Left ventricle myocardium inferior (tissue), 1 donor: Measurements from ENCODE around the gene CALHM5. TPM values are rescaled to one million over a fixed set of nuclear protein-coding genes. Genes with fewer than 3 reads are reported as not detected.

Source experiments
- DNase-seq: peaks from one replicate; pipeline ENCODE4 v3.0.0-alpha.2; 2020
- H3K27ac ChIP-seq: fragments of 200-600 bp; replicated peaks from 2 replicates; pipeline ENCODE4 v1.8.0; 2021
- H3K27me3 ChIP-seq: fragments of 200-600 bp; 2 replicates; pipeline ENCODE4 v1.8.0; 2021; ENCODE audit warnings: low read depth
- H3K36me3 ChIP-seq: fragments of 200-600 bp; 2 replicates; pipeline ENCODE4 v1.8.0; 2021
- H3K4me1 ChIP-seq: fragments of 200-600 bp; 2 replicates; pipeline ENCODE4 v1.8.0; 2021
- H3K4me3 ChIP-seq: fragments of 200-600 bp; 2 replicates; pipeline ENCODE4 v1.8.0; 2021; ENCODE audit warnings: mild to moderate bottlenecking, moderate library complexity
- H3K9me3 ChIP-seq: fragments of 200-600 bp; replicated peaks from 2 replicates; pipeline ENCODE4 v1.8.0; 2021
- intact Hi-C: fragments of 100-400 bp; cut with micrococcal nuclease; formaldehyde crosslinking; loops from one replicate; pipeline ENCODE4 v1.11.0; 2022
- total RNA-seq: library from RNA; stranded (reverse); fragmentation: NEBNext Ultra II Directional; extraction: Animal tissue kit (Norgen Biotek cat#: 25700); gene quantifications from one replicate; pipeline ENCODE4 v1.2.1, GENCODE V29; 2021
- TF ChIP-seq, protein P1 (sequence below): fragments of 200-600 bp; IDR thresholded peaks from 2 replicates; pipeline ENCODE4 v1.8.0; 2021; ENCODE audit warnings: antibody characterized with exemption, mild to moderate bottlenecking, borderline replicate concordance
- donor health status: DM: no; HTN: yes; CAD: no; lungs with severe emphysema.

Gene CALHM5
- total RNA-seq, 1 donor from 2014 or later = 2.1 TPM

DNA sequence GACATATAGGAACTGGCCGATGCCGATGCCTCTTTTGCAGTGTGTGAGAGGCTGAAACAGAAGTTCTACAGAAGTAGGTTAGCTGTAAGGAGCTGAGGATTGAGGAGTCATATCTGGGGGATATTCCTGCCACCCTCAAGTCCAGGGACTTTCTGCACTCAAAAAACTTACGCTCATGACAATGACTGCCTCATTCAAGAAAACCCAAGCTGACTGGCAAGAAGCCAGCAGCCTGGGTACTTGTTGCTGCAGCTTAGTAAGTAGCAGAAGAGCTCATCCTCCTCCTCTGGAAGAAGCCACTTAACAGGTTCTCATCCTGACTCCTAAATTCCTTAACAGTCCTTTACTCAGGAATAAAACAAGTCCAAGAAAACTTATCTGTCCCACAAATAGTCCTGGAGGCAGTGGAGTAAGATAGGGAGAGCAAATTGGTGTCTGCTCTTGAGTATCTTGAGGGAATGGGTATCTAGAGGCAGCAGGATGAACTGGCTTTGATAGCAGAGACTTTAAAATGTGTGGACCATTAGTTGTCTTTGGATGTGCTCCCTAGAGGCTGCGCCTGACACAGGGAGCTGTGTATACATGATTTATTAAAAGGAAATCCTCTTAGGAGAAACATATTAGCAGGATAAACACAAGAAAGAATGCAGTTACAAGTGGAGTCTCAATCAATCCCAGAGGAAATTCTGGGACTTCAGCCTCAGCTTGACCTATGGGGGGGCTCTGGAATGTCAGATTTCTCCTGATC is 7.4 kb downstream of the CALHM5 start:
- intact Hi-C loops = no loop called here
- Histone ChIP-seq H3K36me3 (peaks cover 21% of the 10 kb centered on the region), H3K9me3 (no peaks in the 10 kb centered on the region), H3K27ac (no peak overlapping the region), H3K4me1 (peaks cover 14% of the 10 kb centered on the region), H3K27me3 (no peaks in the 10 kb centered on the region), H3K4me3 (no peak overlapping the region)
- DNase-seq = no peak
- TF ChIP-seq, protein P1, sequence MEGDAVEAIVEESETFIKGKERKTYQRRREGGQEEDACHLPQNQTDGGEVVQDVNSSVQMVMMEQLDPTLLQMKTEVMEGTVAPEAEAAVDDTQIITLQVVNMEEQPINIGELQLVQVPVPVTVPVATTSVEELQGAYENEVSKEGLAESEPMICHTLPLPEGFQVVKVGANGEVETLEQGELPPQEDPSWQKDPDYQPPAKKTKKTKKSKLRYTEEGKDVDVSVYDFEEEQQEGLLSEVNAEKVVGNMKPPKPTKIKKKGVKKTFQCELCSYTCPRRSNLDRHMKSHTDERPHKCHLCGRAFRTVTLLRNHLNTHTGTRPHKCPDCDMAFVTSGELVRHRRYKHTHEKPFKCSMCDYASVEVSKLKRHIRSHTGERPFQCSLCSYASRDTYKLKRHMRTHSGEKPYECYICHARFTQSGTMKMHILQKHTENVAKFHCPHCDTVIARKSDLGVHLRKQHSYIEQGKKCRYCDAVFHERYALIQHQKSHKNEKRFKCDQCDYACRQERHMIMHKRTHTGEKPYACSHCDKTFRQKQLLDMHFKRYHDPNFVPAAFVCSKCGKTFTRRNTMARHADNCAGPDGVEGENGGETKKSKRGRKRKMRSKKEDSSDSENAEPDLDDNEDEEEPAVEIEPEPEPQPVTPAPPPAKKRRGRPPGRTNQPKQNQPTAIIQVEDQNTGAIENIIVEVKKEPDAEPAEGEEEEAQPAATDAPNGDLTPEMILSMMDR = no peak

DNA sequence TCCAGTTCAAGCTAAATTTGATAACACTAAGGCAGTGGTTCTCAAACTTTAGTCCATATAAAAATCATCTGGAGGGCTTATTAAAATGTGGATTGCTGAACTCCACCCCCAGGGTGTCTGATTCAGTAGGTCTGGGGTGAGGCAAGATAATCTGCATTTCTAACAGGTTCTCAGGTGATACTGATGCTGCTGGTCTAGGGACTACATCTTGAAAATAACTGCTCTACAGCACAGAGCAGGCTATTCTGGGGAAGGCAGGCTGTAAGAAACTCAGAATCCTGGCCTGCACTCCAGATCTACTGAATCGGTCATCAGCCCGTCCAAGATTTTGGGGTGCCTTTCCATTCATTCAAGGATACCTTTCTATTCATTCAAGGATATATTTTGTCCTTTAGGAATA is 11.5 kb downstream of the CALHM5 start:
- DNase-seq = no peak
- H3K9me3 ChIP-seq = no peaks in the 10 kb centered on the region
- intact Hi-C loops = no loop called here
- H3K4me3 ChIP-seq = no peak overlapping the region
- TF ChIP-seq, protein P1 = no peak
- no peaks in the 10 kb centered on the region for H3K27me3 ChIP-seq
- H3K4me1 ChIP-seq = peaks cover 23% of the 10 kb centered on the region
- H3K36me3 ChIP-seq = peaks cover 1% of the 10 kb centered on the region
- no peak overlapping the region for H3K27ac ChIP-seq

DNA sequence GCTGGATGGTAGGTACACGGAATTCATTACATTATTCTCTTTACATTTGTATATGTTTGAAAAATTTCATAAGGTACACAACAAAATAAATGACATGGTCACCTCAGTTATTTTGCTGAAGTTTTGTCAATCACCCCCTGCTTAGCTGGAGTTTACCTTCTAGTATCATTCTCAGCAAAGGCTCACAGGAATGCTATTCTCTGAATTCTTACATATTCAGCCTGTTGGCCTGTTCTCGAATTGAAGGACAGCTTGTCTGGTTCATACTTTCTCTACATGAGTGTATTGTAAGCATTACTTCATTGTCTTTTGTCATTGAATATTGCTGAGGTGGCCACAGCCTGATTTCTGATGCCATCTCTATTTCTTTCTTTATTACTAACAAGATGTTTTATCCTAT is 12.8 kb downstream of the CALHM5 start:
- Histone ChIP-seq H3K36me3 (no peaks in the 10 kb centered on the region), H3K27ac (no peak overlapping the region), H3K4me3 (no peak overlapping the region), H3K27me3 (no peaks in the 10 kb centered on the region), H3K4me1 (peaks cover 36% of the 10 kb centered on the region), H3K9me3 (no peaks in the 10 kb centered on the region)
- no peak for DNase-seq
- TF ChIP-seq, protein P1 = no peak
- intact Hi-C loops = no loop called here

DNA sequence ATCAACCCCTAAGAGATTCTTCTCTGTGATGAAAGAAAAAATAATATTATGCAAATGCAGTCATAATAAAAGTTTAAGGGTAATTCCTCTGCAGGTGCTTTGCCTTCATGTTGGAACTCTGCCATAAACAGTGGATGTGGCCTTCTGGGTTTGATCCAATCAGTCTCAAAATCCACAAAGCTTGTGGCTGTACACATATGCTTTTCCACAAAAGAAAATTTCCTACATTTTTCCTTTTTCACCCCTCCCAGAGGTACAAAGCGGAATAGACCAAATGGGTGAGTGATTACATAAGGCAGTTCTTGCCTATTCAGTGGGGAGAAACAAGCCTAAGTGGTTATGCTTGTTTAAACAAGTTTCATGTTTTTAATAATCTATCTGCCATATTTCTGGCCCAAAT is 16.7 kb downstream of the CALHM5 start:
- no peak overlapping the region for H3K4me3 ChIP-seq
- intact Hi-C loops = no loop called here

DNA sequence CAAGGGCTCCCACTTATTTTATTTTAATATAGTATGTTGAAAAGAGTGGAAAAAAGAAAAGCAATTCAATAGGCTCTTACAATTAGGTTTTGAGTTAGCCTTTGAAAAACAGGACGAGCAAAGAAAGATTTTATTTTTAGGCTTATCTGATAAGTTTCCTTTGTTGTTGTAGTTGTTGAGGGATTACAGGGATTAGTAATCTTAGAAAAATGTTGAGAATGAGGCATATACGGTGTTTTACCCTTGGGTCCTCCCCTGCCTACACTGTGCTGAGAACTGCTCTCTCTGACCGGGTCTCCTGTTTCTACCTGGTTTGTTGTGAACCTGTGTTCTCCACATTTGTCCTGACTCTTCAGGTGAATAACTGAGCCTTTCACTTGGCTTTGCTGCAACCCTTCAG is 17.3 kb downstream of the CALHM5 start:
- TF ChIP-seq, protein P1 = no peak
- no peaks in the 10 kb centered on the region for H3K36me3 ChIP-seq
- no peaks in the 10 kb centered on the region for H3K27me3 ChIP-seq
- H3K27ac ChIP-seq = peak overlapping the region; percentile 58
- intact Hi-C loops = no loop called here
- no peak for DNase-seq
- no peaks in the 10 kb centered on the region for H3K9me3 ChIP-seq
- peak overlapping the region; percentile 7 for H3K4me3 ChIP-seq
- peaks cover 36% of the 10 kb centered on the region for H3K4me1 ChIP-seq

More for the DNA sequence above, 16.7 kb downstream of the CALHM5 start:
- H3K36me3 ChIP-seq = no peaks in the 10 kb centered on the region
- no peak for DNase-seq
- no peaks in the 10 kb centered on the region for H3K9me3 ChIP-seq
- peak overlapping the region; percentile 58 for H3K27ac ChIP-seq
- H3K4me1 ChIP-seq = peaks cover 36% of the 10 kb centered on the region
- TF ChIP-seq, protein P1 = no peak
- H3K27me3 ChIP-seq = no peaks in the 10 kb centered on the region
